ENCODE data around the gene ADGRD1.

The ADGRD1 gene

DNA sequence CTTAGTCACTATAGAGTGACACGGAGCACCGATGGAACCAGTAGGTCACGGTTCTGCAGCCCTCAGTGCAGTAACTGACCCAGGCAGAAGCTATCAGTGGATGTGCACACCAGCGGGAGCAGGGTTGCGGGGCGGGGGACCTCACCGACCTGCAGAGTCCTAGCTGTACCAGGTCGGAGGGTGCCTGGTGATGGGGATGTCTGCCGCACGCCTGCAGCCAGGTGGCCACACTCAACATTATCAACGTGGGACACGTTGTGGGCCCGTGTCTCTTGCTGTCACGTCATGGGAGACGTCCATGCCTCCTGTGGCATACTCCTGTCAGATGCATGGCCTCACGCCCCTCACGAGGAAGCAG, 55.2 kb downstream of the ADGRD1 start:
- DNase-seq: no peak

DNA sequence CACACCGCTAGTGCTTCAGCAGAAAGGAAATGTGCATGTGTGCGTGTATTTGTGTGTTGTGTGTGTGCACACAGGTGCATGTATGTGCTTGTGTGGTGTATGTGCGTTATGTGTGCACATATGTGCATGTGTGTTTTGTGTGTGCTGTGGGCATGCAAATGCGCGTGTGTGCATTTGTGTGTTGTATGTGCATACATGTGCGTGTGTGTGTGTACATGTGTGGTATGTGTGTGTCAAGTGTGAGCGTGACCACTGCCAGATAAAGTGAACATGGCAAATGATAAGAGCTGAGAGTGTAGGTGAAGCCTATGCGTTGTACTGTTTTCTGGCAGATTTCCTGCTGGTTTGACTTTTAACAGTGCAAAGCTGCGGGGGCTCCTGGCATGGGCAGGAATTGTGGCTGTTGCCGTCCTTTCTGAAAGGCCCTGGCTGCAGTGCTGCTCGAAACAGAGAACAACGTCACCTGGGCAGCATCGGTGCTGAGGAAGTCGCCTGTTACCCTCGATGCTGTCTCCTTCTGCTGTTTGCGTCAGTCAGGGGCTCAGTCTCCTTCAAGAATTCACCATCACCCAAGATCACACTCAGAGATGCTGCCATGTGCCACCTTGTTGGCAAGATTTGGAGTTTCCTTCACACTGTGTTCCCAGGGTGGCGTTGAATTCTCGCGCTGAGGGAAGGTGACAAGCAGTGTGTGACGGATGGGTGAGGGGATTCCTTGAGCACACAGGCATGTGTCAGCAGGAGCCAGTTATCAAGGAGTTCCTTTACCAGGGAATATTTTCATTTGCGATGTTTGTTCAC, 56.1 kb downstream of the ADGRD1 start:
- DNase-seq: no peak

DNA sequence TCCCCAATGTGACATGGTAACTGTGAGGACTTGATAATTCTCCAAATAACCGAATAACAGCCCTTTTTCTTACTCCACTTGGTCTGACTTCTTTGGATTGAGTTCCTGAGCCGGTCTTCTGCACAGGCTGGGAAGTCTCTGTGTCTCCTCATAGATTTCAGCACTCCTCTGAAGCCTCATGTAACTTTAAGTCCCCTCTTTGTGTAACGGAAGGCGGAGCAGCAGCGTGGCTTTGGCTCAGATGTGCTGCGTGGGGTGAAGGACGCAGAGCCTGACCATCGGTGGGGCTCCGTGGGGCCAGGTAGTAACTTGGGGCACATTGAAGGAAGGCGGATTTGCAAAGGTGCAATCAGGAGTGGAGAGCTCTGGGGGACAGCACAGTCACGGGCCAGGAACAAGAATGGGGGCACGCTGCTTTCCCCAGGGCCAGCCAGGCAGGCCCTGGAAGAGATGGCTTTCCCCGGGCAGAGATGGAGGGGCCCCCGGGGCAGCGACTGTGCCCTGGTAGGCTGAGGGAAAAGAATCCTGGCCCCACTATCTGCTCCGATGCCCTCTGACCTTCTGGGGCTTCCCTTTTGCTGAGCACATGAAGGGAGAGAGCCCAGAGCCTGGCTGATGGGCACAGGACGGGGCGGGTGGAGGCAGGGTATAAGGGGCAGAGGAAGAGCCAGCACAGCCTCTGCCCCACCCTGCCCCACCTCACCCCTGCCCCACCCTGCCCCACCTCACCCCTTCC, 56.9 kb downstream of the ADGRD1 start:
- DNase-seq: no peak

DNA sequence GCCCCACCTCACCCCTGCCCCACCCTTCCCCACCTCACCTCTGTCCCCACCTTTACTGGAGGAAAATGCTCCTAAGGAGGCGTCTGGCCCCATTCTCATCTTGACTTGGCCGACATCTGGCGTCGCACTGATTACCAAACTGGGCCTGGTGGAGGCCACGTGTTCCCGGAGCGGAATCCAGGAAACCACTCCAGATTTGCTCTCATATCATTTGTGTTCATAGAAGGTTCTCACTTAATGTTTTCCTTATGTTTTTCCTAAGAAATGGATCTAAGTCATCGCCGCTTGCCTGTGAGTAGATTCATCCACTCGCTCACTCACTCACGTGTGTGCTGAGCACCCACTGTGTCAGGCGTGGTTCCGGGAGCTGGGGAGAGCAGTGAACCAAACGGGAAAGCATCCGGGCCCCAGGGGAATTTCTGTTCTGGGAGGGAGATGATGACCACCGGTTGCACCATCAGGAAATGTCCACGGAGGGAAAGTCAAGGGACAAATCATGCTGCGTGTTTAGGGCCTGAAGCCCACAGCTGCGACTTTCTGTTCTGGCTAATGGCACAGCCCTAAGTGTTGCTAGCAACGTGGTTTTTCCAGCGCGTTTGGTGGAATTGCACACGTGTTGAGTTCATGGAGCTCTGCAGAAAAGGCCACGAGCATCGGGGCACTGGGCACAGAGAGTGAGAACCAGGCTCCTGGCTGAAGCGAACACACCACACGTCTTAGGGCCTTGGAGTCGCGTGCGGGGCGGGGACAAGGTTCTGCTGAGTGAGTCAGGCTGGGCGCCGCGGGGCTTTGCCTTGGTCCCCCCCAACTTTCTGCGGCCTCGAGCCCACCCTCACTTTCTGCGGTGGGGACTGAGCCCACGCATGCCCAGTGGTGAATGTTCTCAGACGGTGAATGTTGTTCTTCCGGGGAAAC, 57.7 kb downstream of the ADGRD1 start:
- DNase-seq: no peak

DNA sequence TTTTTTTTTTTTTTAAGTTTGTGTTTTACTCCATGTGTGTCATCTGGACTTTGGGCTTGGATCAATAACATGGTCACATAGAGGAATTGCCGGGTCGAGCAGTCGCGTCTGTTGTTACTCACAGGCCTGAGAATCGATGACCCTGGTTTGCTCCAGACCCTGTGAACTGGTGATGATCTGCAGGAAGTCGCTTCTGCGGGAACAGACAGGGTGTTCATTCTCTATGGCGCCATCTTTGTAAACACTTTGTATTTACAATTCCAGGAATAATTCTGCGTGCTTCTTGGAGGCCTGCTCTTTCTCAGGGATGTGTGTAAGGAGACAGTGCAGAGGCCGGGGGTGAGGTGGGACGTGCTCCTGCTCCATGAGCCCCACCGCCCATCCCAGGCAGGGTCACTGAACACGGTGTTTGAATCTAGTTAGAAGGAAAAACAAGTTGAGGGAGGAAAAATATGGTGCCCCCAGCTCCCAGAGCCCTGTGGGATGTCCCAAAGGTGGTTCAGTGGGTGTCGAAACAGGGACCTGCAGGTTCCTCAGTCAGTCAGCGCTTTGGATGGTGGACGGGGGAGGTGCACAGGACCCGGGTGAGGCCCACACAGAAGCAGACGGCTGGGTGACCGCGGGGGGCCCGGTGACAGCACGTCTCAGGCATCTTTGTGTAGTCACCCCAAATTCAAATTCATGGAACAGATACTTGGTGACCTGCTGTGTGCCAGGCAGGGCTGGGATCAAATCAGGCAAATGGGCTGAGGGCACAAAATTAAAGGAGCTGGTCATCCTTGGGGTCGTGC, 58.8 kb downstream of the ADGRD1 start:
- no peak for DNase-seq

DNA sequence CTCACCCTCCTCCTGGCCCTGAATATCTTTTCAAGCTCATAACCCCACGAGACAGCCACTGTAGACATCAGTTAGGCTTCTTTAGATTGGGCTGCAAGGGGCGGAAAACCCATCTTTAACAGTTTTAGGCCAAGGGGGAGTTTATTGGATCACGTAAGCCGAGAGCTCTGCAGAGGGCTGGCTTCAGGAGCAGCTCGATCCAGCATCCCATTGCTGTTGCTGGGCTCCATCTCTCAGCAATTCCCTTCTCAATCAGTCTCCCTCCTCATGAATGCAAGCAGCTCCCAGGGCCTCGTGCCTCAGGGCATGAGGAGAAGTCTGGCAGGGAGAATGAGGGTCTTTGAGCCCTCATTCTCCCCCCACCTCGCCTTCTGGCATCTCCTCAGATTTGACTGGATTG, 59.4 kb downstream of the ADGRD1 start:
- DNase-seq: no peak

DNA sequence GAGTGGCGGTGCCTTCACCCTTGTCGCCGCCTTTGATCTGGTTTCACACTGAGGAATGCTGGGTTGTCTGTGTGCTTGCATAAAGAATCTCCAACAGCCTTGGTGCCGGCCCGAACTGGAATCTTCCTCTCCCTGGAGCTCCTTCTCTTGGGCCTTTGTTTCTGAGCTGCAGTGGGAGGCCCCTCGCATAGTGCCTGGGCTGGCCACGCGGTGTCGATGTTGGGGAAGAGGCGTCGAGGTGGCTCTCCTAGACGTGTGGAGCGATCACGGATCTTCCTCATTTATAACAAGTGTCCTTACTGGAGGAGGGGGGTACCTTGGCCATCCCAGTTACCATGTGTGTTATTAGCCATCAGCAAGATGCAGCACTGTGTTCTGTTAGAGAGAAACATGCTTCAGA, 60.6 kb downstream of the ADGRD1 start:
- no peak for DNase-seq

DNA sequence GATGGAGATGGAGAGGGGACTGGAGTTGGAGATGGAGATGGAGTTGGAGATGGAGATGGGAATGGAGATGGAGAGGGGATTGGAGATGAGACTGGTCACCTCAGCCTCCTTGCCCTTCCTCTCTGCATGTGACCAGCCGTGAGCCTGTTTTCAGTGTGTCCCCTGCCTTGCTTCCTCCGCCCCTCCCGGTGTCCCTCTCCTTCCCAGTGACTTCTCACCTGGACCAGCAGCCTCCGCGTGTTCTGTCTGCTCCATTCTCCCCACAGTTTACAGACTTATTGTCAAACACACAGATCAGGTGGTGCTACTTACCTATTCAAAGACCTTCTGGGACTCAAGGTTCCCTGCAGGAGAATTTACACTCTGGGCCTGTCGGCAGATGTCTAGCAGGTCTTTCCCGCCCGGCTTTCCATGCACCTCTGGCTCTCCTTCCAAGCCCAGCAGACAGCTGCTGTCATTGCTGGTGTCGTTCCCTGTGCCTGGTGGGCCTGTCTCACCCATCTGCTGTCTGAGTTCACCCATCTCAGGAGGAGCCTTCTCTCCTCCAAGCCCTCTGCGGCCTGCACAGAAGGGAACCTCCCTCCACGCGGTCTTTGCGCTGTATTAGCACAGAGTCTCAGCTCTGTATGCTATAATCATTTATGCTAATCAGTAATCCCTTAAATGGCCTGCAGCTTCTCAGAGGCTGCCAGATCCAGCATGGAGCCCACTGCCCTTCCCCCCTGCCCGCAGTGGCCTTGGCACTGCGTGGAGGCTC, 62.1 kb downstream of the ADGRD1 start:
- DNase-seq: no peak

DNA sequence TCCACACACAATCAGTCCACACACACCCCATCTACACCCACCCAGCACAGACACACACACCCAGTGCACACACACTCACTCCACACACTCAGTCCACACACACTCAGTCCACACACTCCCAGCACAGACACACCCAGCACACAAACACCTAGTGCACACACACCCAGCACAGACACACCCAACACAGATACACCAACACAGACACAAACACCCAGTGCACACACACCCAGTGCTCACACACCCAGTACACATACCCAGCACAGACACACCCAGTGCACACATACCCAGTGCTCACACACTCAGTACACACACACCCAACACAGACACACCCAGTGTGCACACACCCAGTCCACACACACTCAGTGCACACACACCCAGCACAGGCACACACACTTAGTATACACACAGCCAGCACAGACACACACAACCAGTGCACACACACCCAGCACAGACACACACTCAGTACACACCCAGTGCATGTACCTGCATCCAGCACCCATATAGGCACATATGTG, 63.8 kb downstream of the ADGRD1 start:
- no peak for DNase-seq

DNA sequence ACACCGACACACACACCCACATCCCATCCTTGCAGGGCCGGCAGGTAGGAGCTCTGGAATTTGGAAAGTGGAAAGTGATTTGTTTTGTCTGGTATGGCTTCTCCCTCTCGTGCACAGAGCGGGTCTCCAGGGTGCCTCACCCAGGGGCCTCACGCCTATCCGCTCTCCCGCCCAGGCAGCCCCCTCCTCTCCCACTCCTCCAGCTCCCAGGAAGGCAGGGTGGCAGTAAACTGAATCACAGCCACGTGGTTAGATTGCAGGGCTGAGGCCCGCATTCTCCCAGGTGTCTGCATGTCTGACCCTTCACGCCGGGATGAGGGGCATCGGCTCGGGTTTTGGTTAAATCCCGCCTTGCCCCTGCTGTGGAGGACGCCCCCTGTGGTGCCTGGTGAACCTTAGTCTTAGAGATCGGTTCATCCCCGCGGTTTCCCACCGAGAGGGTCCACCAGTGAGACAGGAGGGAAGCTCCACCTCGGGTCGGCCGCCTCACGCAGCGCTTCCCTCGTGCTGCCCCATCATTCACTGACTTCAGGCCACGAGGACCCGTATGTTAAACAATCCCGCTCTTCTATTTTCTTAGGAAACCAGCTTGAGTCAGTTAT, 64.4 kb downstream of the ADGRD1 start:
- no peak for DNase-seq

DNA sequence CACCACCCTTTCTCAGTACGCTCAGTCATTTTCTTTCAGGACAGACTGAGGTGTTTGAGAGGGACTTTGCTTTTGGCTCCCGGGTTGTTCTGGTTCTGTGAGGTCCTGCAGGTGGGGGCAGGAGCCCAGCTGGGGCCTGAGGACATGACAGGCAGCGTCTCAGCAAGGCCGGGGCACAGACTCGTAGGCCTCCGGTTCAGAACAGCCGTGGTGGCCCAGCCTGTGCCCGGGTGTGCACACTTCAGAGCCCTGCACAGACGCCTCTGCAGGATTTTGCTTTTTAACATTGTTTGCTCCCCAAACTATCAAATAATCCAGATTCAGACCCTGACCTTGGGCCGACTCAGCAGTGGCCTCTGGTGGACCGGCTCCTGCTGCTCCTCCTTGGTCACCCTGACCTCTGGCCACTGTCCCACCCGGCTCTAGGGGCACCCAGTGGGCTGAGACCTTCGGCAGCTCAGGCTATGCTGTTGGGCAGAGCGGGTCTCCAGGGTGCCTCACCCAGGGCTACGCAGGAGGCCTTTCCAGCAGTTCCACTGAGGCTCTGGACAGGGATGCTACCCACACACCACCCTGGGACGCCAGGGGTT, 65.2 kb downstream of the ADGRD1 start:
- no peak for DNase-seq

DNA sequence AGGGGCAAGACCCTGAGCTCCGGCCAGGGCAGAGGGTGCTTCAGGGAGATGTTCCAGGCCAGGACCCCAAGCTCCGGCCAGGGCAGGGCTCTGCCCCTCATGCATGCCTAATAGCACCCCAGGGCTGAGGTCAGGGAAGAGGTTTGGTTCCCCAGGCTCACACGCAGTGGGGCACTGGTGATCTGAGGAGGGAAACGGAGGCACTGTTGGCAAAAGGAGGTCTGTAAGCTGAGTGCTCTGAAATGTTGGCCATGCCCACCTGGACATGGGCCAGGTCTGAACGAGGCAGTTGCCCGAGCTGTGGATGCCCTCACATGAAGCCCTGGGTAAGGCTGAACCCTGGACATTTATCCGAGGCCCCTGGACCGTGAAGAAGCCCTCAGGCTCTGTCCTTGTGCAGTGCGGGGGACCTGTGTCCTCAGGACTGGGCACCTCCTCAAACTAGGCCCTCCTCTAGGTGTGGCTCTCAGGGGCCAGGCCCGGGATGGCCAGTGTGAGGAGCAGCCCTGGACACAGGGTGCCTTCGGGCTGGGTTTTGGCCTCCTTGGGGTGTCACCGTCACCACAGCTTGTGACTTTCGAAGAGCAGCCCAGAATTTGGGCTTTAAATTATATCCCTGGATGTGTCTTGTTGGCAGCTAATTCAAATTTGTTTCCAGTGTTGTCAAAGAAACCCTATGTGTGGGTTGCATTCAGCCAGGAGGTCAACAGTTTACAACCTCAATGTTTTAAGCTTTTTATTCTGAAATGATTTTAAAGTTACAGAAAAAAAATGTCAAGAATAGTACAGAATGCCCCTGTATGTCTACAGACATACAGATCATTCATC, 66.8 kb downstream of the ADGRD1 start:
- DNase-seq: no peak

DNA sequence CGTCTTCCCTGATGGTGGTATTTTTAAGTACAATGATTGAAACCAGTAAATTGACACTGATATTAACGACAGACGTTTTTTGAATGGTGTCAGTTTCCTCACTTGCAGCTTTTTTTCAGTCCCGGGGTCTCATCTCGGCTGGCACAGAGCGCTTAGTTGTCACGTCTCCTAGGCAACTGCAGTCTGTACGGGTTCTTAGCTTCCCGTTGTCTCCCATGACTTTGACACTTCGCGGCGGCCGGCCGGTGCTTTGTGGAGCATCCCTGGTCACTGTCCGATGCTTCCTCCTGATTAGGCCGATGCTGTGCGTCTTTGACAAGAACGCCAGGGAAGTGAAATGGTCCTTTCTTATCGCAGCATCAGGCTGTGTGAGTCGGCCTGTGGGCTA, 67.4 kb downstream of the ADGRD1 start:
- DNase-seq: no peak

DNA sequence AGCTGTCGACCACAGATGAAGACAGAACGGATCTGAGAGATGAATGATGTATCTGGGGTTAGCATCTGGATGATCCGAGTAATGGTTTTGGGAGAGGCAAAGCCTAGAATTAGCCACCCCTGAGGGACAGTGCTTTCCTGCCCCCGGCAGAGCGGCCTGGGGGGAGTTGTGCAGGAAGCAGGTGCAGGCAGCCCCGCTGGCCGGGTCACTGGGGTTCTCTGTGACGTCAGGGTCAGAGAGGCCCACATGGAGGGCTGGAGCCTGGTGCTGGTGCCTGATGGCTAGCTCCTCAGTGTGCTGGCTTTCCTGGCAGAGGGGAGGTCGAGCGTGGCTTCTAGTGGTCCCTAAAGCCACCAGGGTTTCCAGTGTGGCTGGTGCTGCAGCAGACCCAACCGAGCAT, 70.3 kb downstream of the ADGRD1 start:
- DNase-seq: no peak

DNA sequence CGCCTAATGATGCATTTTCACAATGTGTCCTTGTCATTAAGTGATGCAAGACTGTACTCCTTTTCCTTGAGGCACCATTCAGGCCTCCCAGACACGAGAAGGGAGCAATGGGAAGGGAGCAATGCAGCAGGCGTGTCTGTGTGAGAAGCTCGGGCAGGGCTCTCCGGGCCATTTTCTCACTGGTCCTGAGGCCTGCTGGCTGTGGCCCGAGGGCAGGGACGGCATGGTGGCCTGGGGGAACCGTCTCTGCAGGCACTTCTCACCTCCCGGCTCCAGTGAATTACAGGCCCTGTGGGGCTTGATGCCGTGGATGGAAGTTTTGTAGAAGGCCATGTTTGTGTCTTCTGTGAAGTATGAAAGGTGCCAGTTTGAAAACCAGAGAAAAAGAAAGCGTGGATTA, 71.0 kb downstream of the ADGRD1 start:
- DNase-seq: no peak

DNA sequence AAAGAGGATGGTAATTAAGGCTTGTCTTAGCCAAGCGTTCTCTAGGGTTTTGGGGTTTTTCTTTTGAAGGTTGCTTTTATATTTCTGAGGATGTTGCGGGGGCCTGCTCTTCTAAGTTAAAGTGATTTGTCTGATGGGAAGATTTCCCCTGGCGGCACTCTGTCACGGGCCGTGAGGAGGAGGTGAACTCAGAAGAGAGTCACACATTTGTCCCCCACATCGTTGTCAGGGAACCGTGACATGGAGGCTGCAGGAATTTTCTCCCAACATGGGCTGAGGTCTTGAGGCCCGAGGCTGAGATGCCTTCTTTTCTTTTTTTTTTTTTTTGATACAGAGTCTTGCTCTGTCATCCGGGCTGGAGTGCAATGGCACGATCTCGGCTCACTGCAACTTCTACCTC, 71.5 kb downstream of the ADGRD1 start:
- DNase-seq: no peak

DNA sequence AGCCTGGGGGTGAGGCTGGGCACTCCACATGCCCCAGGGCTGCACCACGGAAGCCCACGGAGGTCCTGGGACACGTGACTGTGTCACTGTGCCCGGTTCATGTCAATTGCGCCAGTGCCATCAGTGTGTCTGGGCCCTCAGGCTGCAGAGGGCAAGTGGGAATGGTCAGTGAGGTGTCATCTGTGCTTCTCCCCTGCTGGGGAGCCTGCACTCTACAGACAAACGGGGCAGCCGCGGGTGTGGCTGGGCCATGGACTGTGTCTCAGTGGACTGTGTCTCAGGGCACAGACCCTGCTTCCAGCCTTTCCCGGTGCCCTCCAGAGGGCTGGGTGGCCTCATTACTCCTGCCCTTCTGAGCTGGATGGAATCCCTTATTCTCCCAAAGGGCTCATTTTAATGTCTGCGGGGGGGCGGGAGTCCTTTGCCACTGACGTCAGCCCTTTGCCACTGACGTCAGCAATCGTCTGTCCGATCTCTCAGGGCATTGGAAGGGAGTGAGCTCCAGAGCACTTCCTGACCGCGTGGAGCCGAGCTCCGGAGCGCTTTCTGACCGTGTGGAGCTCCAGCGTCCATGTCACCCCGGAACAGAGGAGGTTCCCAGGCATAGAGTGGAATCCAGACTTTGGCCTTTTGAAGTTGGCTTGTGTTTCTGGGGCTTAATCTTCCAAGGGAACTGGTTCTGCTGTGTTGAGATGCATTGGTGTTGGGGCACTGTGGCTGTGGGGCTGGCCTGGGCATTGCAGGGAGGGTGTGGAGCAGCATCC, 72.4 kb downstream of the ADGRD1 start:
- no peak for DNase-seq

DNA sequence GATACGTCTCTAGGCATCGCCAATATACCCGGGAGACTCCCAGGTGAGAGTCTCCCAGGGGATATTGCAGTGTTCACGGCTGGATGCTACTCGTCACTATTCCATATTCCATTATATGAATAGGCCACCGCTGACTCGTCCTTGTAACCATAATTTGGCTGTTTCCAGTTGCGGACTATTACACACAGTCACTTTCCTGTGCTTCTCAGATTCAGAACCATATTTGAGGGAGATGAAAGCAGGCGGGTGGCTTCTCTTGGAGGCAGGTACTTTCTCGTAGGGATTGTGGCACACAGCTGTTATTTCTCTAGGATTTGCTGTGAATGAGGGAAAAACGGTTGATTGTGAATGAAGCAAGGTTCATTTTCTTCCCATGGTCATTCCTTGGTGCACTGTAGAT, 73.0 kb downstream of the ADGRD1 start:
- no peak for DNase-seq

DNA sequence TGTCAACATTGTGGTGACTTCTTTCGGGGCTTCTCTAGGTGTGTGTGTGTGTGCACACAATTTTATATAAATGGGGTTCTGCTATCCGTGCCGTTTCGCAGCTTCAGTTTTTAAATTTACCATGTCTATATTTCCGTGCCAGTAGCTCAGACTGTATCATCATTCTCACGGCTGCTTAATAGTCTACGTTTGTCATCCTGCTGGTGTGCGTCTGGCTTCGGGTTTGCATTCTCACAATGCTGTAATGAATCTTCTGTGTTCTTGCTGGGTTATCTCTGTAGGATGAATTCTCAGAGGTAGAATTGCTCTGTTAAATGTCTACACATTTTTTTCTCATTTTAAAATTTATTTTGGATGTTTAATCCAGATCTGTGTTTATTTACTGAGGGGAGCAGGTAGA, 73.6 kb downstream of the ADGRD1 start:
- DNase-seq: no peak
